Ectodermal cell (in vitro differentiated cells): ENCODE measurements around the gene MRPS35.

Experiments
- H3K27ac ChIP-seq: 2 replicates; pipeline ENCODE4 v1.7.0; 2013; ENCODE audit warnings: mild to moderate bottlenecking, low read depth, low read length; ENCODE audit not compliant: insufficient read depth, poor library complexity, severe bottlenecking
- H3K27me3 ChIP-seq: 2 replicates; pipeline ENCODE4 v1.7.0; 2013; ENCODE audit warnings: mild to moderate bottlenecking, low read length; ENCODE audit not compliant: insufficient read depth, control insufficient read depth, poor library complexity, severe bottlenecking
- H3K36me3 ChIP-seq: one replicate; pipeline ENCODE4 v1.7.0; 2013; ENCODE audit warnings: low read length; ENCODE audit not compliant: control insufficient read depth, insufficient read depth
- H3K4me1 ChIP-seq: one replicate; pipeline ENCODE4 v1.7.0; 2013; ENCODE audit warnings: low read length; ENCODE audit not compliant: control insufficient read depth, insufficient read depth
- H3K4me3 ChIP-seq: 2 replicates; pipeline ENCODE4 v1.7.0; 2013; ENCODE audit warnings: low read depth, low read length, control low read depth; ENCODE audit not compliant: insufficient read depth
- H3K9me3 ChIP-seq: 2 replicates; pipeline ENCODE4 v1.7.0; 2013; ENCODE audit warnings: mild to moderate bottlenecking, low read length, moderate library complexity; ENCODE audit not compliant: control insufficient read depth
- WGBS, 2 experiments: methylation state at CpG; one replicate each; pipeline ENCODE4 v1.1.7; 2013; ENCODE audit warnings: missing lambda C conversion rate in 2 of 2; 5-methylcytosine and 5-hydroxymethylcytosine counted together

Gene MRPS35

DNA sequence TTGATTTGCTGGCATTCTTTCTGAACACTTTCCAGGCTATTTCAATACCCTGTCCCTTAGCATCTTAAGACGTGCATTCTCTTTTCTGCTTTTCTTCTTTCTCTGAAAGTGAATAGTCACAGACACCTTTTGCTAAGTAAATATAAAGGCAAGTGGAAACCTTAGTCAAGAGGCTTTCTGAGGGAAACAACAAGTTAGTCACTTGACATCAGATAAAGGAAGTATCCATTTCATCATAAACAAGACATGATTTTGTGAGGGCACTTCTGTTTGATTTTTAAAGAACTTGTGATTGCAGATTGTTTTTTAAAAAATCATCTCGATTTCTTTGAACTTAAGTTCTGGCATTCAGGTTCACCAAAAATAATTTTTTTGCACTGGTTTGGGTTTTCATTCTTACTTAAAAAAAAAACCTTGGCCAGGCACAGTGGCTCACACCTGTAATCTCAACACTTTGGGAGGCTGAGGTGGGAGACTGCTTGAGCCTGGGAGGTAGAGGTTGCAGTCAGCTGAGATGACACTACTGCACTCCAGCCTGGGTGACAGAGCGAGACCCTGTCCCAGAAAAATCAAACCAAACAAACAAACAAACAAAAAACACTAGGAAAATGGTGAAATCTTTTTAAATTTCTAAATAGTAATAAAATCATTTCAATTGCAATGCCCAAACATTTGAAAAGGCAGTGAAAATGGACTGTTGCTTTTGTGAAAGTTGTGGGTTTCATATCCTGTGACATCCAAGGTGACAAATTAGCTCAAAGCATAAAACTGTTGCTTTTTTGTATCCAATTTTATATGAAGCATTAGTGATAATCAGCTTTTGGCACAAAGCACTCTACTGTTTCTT lies 61.1 kb downstream of the MRPS35 start:
- 86 to 87% methylated on average over 3 of the region's 3 CpGs for whole genome bisulfite sequencing, 2 experiments

GRCh38 chr12:27772328-27773049 lies 61.9 kb downstream of the MRPS35 start:
- Histone ChIP-seq H3K9me3 (no peaks in the 10 kb centered on the region), H3K27ac (no peak overlapping the region), H3K4me1 (no peaks in the 10 kb centered on the region), H3K4me3 (no peak overlapping the region), H3K36me3 (no peaks in the 10 kb centered on the region), H3K27me3 (no peaks in the 10 kb centered on the region)
- WGBS, 2 experiments, result 88 to 100% methylated on average over 3 to 5 of the region's 5 CpGs

More for the DNA sequence above, 61.1 kb downstream of the MRPS35 start:
- Histone ChIP-seq H3K27me3 (no peaks in the 10 kb centered on the region), H3K36me3 (no peaks in the 10 kb centered on the region), H3K9me3 (no peaks in the 10 kb centered on the region), H3K27ac (no peak overlapping the region), H3K4me3 (no peak overlapping the region), H3K4me1 (no peaks in the 10 kb centered on the region)

DNA sequence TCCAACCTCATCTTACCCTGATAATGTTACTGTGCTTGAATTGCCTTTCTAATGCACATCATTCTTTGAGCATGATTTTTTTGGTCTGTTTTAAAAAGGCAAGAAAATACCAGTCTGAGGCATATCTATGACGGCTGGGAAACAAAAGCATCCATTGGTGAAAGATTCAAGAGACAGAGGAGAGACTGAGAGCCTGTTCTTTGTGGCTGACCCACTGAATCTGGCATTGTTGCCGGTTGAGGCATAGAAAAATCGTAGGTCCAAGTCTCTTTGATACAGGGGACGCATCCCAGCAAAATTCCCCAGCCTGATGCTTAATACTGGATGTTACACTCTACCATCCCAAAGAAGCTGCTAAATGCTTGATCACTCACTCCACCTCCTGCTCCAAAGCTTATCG lies 66.5 kb downstream of the MRPS35 start:
- 89 to 91% methylated on average over 5 of the region's 5 CpGs for WGBS, 2 experiments
- no peak overlapping the region for H3K27ac ChIP-seq
- peaks cover 13% of the 10 kb centered on the region for H3K4me1 ChIP-seq

GRCh38 chr12:27778206-27778605 lies 67.6 kb downstream of the MRPS35 start:
- 50 to 82% methylated on average over 1 of the region's 1 CpG for WGBS, 2 experiments
- H3K36me3 ChIP-seq, result no peaks in the 10 kb centered on the region
- no peaks in the 10 kb centered on the region for H3K9me3 ChIP-seq
- H3K27ac ChIP-seq, result no peak overlapping the region
- peaks cover 20% of the 10 kb centered on the region for H3K4me1 ChIP-seq
- H3K4me3 ChIP-seq, result no peak overlapping the region
- no peaks in the 10 kb centered on the region for H3K27me3 ChIP-seq

More for the DNA sequence above, 66.5 kb downstream of the MRPS35 start:
- Histone ChIP-seq H3K36me3 (no peaks in the 10 kb centered on the region), H3K27me3 (no peaks in the 10 kb centered on the region), H3K9me3 (no peaks in the 10 kb centered on the region), H3K4me3 (no peak overlapping the region)

- Histone ChIP-seq H3K27me3 (no peaks in the 10 kb centered on the region), H3K4me3 (peak overlapping the region; percentile 81), H3K36me3 (no peaks in the 10 kb centered on the region), H3K27ac (peak overlapping the region; percentile 87), H3K4me1 (peaks cover 20% of the 10 kb centered on the region), H3K9me3 (no peaks in the 10 kb centered on the region)
- WGBS, 2 experiments, result 9% methylated on average over 36 of the region's 36 CpGs
These were observed 68.8 kb downstream of the MRPS35 start for GRCh38 chr12:27779416-27779919.

GRCh38 chr12:27779920-27780611 lies 69.4 kb downstream of the MRPS35 start, which contains the start of the genes KLHL42 and MANSC4:
Gene KLHL42, plus strand, starts transcription at chr12:27780233. Its CDS starts 98 bp downstream, at chr12:27780331.
Gene MANSC4, minus strand, starts transcription at chr12:27780236. Its CDS starts 8,960 bp downstream, at chr12:27771276.
- Histone ChIP-seq H3K27ac (peak within 1 kb of the TSS; percentile 87), H3K9me3 (no peaks in the 10 kb centered on the region), H3K4me1 (peaks cover 20% of the 10 kb centered on the region), H3K4me3 (peak within 1 kb of the TSS; percentile 81), H3K36me3 (no peaks in the 10 kb centered on the region), H3K27me3 (no peaks in the 10 kb centered on the region)
- WGBS, 2 experiments, result 0% methylated on average over 92 of the region's 92 CpGs

- H3K36me3 ChIP-seq, result no peaks in the 10 kb centered on the region
- peaks cover 20% of the 10 kb centered on the region for H3K4me1 ChIP-seq
- no peaks in the 10 kb centered on the region for H3K9me3 ChIP-seq
- no peak overlapping the region for H3K27ac ChIP-seq
- no peaks in the 10 kb centered on the region for H3K27me3 ChIP-seq
- H3K4me3 ChIP-seq, result peak overlapping the region; percentile 81
- 7 to 8% methylated on average over 27 of the region's 27 CpGs for WGBS, 2 experiments
These were observed 70.2 kb downstream of the MRPS35 start for GRCh38 chr12:27780612-27781408.

DNA sequence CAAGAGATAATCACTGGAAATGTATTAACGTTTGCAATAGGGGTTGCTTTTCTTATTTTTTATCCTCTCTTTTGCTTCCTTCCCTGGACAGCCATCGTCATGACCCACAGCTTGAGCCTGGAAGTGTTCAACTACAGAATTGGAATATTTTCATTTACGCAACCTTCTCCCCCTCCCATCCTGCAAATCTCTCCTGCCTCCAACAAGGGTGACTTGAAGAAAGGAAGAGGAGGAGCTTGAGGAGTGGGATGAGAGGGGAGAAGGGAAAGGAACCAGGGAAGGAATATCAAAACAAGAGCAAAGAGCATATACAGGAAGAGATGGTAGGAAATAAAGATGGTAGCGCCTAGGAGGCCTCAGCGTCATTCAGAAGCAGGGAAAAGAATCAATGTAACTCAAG lies 71.0 kb downstream of the MRPS35 start:
- Histone ChIP-seq H3K36me3 (no peaks in the 10 kb centered on the region), H3K27ac (no peak overlapping the region), H3K4me3 (peak overlapping the region; percentile 81), H3K4me1 (peaks cover 20% of the 10 kb centered on the region), H3K27me3 (no peaks in the 10 kb centered on the region), H3K9me3 (no peaks in the 10 kb centered on the region)
- WGBS, 2 experiments, result 56 to 68% methylated on average over 4 of the region's 5 CpGs

DNA sequence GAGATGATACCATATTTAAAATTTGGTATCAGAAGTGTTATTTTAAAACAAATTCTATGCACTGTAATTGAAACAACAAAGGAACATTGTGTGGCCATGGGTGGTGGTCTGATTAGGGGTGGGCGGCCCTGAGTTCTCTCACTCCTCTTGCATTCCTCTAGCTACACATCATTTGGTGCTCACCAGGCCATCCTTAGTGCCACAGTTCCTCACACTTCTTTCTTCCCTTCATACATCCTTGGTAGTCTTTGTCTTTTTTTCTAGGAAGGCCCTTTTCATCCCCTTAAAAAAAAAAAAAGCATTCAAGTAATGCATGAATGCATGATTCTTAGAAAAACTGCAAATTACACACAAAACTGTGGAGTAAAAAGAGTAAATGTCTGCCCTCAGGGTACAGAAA lies 71.8 kb downstream of the MRPS35 start:
- Histone ChIP-seq H3K27me3 (no peaks in the 10 kb centered on the region), H3K36me3 (no peaks in the 10 kb centered on the region), H3K27ac (no peak overlapping the region), H3K4me1 (peaks cover 20% of the 10 kb centered on the region), H3K9me3 (no peaks in the 10 kb centered on the region), H3K4me3 (peak overlapping the region; percentile 16)
- WGBS, 2 experiments, result 60 to 67% methylated on average over 1 of the region's 1 CpG
